Endometrium (tissue), 2 donors: Measurements from ENCODE around the gene ELF5.
A peak's percentile ranks its signal among the peaks of the same experiment; 100 is the strongest.

Experiments used
- FAIRE-seq: peaks from 2 replicates; lab custom pipeline; 2012; peaks lifted over from hg19 to GRCh38; lab: Jason Lieb, UNC
- donor health status: control.
- donor health status: control.

Gene ELF5

DNA sequence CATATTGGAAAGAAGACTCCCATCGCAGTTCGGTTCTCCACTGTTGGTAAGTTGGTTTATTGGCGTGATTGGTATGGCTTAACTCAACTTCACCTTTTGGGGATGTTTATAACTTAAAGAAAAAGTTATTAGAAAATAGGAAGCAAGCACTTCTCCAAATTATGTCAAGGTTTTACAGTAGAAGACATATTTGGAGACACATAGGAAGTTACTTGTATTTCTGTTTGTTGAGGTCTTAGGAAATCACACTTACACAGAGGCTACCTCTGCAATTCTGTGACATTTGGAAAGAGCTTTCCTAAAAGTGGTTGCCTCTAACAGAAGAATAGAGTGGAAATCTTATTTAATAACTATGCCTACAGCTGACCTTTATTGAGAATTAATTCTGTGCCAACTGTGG lies 62.5 kb downstream of the ELF5 start:
- FAIRE-seq = no peak

DNA sequence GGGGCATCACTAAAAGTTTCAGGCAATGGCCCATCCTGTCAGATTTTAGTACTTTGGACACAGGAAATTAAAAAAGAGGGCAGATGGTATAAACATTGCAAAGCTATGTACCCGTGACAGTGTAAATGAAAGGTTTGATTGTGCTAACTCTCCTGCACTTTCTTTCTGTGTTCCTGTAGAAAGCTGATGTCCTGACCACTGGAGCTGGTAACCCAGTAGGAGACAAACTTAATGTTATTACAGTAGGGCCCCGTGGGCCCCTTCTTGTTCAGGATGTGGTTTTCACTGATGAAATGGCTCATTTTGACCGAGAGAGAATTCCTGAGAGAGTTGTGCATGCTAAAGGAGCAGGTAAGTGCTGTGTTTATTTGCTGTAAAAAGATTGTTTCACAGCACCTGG lies 64.6 kb downstream of the ELF5 start:
- FAIRE-seq = no peak

DNA sequence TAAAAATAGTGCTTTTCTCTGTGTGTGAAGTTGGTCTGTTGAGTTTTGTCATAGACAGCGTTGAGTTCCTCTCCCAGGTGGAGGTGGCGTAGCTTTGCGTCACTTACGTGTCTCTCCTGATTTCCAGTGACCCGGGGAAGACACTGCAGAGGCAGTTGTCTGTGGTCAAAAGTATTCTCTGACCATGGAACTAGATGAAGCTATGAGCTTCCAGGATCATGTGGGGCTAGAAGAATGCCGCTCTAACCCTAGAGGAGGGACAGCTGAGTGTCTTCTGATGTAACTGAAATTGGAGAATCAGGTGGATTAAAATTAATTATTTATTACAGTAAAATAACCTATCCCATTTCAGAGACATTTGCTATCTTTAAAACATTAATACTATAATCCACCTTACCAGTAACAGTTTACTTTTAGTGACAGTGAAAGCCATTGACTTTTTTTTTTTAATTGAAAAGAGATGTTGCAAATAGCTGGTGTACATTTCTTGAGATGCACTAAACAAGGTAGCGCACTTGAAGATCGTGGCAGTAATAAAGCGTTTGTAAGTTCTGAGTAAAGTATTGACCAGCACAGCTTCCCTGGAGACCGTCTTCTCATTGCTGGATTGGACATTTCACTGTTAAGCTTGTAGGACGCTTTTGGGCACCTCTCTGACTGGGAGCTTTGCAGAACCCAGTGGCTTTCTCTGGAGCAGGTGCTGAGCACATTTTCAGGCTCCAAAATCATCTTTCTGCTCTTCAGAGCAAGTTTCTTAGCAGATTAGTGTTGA lies 65.2 kb downstream of the ELF5 start:
- FAIRE-seq = no peak

DNA sequence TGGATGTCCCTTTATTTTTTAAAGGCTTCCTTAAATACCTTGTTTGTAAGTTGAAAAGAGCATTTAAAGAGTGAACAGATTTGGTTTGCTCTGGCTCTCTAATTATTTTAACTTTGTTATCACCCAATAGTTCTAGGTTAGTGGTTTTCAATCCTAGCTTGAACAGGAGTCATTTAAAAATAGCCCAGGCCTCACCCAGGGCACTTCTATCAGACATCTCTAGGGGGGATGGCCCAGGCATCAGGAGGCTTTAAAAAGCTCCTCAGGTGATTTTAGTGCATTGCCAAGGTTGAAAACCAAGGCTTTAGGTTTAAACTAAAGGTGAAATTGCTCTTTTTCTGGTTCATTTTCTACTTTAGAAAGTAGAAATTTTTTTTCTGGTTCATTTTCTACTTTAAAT lies 66.5 kb downstream of the ELF5 start:
- no peak for FAIRE-seq

DNA sequence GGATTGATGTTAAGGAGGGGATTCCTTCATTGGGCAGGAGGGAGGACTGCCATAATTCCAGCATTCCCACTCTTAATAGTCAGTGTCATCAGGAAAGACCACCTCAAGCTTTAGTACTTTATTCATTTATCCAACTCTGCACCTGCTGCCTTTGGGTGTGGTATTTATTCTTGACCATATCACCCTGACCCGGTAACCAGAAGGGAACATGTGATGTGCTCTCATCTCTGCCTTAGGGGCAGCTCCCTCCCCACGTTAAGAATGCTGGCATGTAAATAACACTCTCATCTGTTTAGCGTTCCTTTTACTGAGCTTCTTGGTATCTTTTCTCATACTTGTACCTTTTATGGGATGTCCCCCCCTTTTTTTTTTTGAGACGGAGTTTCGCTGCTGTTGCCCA lies 67.2 kb downstream of the ELF5 start:
- FAIRE-seq = no peak

DNA sequence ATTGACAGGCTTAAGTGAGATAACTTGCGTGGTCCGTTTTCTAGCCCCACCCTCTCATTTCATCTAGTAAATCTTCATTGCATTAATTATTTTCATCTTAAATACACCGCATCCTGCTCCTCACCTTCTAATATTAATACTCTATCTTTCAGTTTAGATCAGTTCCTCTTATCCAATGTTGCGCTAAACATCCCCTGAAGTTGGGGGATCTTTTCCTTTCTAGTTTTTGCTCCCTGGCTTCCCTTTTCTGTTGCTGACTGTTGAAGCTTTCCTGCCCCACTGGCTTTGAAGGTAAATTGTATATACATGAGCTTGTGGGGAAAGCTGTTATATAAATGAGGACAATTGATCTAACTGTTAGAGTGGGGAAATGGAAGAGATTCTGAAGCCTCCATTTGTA lies 67.6 kb downstream of the ELF5 start:
- no peak for FAIRE-seq

DNA sequence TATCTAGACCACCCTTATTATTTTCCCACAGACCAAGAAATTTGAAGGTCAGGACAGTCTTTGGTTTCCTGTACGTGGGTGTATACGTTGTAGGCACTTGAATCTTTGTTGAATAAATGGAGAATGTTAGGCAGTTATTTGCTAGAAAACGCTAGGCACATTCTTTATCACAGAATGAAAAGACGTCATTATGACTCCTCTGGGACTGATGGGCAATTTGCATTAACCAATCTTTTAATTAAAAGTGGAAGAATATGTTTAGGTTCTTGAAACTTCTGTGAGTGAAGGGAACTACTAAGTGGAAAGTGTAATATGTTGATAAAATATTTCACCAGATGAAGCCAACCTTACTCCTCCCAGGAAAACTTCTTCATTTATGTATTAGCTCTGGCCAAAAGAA lies 69.2 kb downstream of the ELF5 start:
- FAIRE-seq = no peak

DNA sequence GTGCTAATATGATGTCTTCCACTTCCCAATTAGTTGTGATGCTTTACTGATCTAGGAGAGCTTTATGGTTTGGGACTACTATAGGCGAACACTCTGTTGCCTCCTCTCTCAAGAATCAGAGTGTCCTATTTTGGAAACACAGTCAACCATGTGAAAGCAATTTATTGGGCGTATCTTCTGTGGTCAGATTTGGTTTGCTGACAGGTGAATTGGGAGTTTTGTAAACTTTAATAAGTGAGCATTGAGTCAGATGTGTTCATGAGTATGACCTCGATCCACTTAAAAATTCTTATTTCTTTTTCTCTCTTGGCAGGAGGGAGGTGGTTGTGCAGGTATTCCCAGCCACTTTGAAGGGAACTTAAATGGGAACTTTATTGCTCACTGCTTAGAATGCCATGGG lies 70.5 kb downstream of the ELF5 start:
- FAIRE-seq = no peak

DNA sequence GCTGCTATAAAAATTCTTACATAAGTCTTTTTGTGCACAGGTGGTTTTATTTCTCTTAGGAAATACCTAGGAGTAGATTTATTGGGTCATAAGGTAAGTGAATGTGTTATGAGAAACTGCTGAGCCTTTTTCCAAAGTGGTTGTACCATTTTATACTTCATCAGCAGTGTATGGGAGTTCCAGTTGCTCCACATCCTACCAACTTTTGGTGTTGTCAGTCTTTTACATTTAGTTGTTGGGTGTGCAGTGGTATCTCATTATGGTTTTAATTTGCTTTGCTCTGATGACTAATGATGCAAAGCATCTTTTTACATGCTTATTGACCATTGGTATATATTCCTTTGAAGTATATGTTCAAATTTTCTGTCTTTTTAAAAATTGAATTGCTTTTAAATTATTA lies 71.8 kb downstream of the ELF5 start:
- no peak for FAIRE-seq

DNA sequence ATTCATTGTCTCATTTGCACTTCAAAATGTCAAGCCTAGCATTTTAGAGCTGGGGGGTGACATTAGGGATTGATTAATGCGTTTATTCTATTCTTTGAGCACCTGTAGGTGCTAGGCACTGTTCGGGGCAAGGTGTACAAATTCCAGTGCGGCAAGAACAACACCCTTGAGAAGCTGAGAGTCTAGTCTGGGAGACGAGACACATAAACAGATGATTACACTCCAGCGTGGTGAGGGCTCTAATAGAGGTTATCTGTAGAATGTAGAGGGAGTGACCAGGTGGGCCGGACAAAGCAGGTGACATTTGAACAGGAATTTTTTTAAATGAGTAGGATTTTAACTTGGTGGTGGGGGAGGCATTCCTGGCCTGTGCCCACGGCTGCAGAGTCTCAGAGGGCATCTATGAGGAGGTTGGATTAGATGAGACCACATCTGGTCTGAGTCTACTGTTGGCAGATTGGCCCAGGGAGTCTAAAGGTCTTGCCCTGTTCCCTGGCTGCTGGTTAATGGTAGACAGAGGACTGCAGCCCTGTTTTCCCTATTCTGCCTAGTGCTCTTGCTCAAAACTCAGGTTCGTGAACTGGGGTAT lies 73.9 kb downstream of the ELF5 start:
- no peak for FAIRE-seq

DNA sequence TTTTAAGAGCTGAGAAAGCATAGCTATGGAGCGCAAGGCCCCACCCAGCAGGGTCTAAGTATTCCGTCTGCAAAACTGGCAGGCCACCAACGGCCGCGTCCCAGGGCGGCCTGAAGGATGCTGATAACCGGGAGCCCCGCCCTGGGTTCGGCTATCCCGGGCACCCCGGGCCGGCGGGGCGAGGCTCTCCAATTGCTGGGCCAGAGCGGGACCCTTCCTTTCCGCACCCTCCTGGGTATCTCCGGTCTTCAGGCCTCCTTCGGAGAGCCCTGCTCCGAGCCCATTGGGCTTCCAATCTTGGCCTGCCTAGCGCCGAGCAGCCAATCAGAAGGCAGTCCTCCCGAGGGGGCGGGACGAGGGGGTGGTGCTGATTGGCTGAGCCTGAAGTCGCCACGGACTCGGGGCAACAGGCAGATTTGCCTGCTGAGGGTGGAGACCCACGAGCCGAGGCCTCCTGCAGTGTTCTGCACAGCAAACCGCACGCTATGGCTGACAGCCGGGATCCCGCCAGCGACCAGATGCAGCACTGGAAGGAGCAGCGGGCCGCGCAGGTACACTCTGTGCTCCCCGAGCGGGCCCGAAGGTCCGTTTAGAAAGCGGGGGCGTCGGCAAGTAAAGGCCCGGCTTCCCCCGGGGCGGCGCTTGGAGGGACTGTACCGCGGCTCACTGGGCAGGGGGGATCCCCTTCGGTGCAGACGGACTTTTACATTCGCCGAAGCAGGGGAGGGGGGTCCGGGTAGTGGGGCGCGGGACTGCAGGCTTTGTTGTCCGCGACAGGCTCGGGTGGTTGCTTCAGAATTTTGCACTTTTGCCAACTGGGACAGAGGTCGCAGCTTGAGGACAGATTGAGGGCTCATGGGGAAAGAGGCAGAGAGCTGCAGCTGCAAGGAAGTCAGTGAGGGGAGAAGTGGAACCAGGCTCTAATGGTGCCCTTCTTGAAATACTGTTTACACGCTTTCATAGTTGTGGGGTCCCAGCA lies 74.8 kb downstream of the ELF5 start, which contains the start of gene CAT:
TSS of gene CAT (plus strand) at position 406 of the 979 bp plus-strand sequence. CDS start at position 486, 80 bp downstream.
- FAIRE-seq = peak; percentile 91

DNA sequence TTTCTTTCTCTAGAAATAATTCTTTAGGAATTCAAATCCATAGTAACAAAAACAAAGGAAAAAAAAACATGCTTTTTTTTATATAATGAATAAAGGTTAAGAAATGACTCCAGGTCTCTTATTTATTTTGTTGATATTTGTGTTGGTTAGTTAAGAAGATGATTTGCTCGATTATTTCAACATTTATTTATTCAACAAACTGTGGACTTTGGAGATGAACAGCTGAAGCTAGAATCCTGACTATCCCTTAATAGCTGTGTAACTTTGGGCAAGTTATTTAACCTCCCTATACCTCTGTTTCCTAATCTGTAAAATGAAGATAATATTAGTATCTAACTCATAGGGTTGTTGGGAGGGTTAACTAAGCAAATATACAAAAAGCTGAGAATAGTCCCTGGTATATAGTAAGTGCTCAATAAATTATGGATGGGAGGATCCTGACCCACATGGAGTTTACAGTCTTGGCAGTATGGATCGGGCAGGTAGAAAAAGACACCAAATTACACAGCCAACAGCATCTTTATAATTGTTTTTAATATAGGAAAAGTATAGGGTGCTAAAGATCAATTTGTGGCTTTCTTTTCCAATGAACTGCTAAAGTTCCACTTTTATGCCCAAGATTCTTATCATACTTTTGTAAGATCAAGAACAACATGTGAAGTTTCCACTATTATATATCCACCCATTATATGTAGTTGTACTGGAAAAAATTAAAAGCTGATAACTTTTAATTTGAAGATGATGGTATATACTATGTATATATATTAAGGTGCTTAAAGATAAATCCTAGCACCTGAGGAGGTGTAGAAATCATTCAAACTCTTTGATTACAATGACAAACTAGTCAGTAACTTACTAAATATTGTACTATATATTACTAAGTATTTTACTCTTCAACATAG lies 76.1 kb downstream of the ELF5 start:
- no peak for FAIRE-seq

DNA sequence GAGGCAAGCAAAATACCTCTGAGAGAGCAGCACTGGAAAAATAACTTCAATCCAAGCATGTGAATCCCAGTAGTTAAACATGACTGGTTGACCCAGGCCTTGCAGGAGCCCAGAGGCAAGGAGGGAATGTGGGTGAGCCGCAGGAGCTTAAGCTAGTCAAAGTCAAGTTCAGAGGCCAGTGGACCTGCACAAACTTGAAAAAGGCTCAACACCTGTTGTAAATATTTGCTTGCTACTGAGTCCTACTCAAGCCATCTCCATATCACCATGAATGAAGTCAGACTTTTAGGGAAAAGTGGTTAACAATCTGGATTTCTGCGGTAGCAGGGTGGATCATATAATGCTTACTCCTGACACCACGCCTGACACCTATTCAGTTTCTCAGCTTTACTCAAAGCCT lies 79.7 kb downstream of the ELF5 start:
- no peak for FAIRE-seq

DNA sequence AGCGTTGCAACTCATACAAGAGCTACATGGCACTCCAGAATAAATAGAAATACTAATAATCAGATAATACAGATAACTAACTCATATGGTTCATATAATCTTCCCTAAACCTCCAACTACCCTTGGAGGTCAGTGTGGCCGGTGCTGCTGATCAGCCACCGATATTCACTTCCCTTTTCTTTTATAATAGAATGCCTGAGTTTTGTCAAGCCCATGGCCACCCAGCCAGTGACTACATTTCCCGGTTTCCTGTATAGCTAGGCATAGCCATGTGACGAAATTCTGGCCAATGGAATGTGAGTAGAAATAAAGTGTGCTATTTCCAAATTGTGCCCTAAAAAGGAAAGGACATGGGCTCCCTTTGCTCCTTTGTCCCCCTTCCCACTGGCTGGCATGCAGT lies 80.8 kb downstream of the ELF5 start:
- FAIRE-seq = no peak

DNA sequence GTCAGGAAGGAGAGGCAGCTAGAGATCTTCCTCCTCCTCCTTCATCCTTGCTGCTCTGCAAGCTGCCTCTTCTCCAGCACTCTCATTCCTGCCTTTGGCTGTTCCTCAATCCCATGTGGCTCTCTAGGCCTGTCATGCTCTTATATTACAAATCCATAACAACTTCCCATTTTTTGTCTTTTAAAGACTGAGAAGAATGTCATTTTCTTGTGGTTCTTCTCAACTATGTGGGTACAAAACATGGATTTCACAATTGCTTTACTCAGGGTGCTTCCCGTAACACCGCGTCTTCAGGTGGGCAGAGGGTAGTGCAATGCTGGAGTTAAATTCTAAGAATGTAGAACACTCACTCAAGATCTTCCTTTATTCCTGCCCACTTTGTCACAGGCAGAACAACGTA lies 81.6 kb downstream of the ELF5 start:
- no peak for FAIRE-seq
